ENCODE measurements around the gene USP17L11.
"Not testable (repeated sequence)": the region's sequence is repeated elsewhere in the genome, so short reads cannot be mapped to it uniquely, and the experiment has no call there.

- TF ChIP-seq CTCF, POLR2A (IDR thresholded peaks at IDR 0.05): not testable (repeated sequence)
Observed at GRCh38 chr4:9169791-9170459, 45.3 kb upstream of the USP17L11 start, which contains the start of gene FAM90A26.
